K562 (cell line): ENCODE results near the gene FOSL2. TPM values are rescaled to one million over a fixed set of nuclear protein-coding genes. Genes with fewer than 3 reads are reported as not detected.

ENCODE experiments used
- ATAC-seq: fragments of 200-7000 bp; cut with Tn5 transposase; 3 replicates; pipeline ENCODE4 v1.9.1; 2020; ENCODE audit warnings: moderate library complexity
- BruUV-seq: library from RNA; stranded (reverse); fragments of 400-500 nt; replicated peaks from 2 replicates; lab custom pipeline; 2021; lab: Mats Ljungman, UMichigan
- CTCF ChIA-PET: fragments of 300-600 bp; formaldehyde crosslinking; extraction: SDS; loops from one replicate; lab custom pipeline; 2021; ENCODE audit warnings: low intra/inter-chr PET ratio; lab: Yijun Ruan, JAX
- POLR2A ChIA-PET: fragments of 300-600, 350-650 bp; sonication (Branson Sonifier 250); formaldehyde crosslinking; extraction: SDS; loops from one replicate; lab custom pipeline; 2021; ENCODE audit warnings: antibody characterized with exemption, inconsistent platforms; lab: Yijun Ruan, JAX
- DNase-seq, 4 experiments: peaks; one replicate each; pipeline versions ENCODE4 v3.0.0 to v3.0.0-alpha.2; 2011 to 2018; ENCODE audit warnings: low spot score in 3 of 4, mixed read lengths in 3 of 4; ENCODE audit errors: extremely low read depth in 1 of 4
- FAIRE-seq: peaks from 2 replicates; lab custom pipeline; 2011; peaks lifted over from hg19 to GRCh38; lab: Jason Lieb, UNC
- H2AFZ ChIP-seq: 2 replicates; pipeline ENCODE4 v1.6.0; 2011; ENCODE audit warnings: low read depth, low read length, control low read depth, inconsistent platforms
- H3K27ac ChIP-seq: fragments of 200-600 bp; 3 replicates; pipeline ENCODE4 v1.8.0; 2011; ENCODE audit warnings: low read depth, mild to moderate bottlenecking, control low read depth, inconsistent platforms, low read length, moderate library complexity, mixed read lengths; ENCODE audit errors: extremely low read depth
- H3K27me3 ChIP-seq, 2 experiments: fragments of 300-600 bp in 1 of 2; 2 replicates in 1 of 2; 3 replicates in 1 of 2; pipeline versions ENCODE4 v1.6.0 to v1.8.0; 2011; ENCODE audit warnings: inconsistent platforms in 2 of 2, low read length in 2 of 2, mild to moderate bottlenecking in 1 of 2, mixed read lengths in 1 of 2, moderate library complexity in 1 of 2; ENCODE audit not compliant: control insufficient read depth in 2 of 2, insufficient read depth in 2 of 2
- H3K36me3 ChIP-seq: fragments of 300-600 bp; 3 replicates; pipeline ENCODE4 v1.8.0; 2011; ENCODE audit warnings: mild to moderate bottlenecking, low read length, inconsistent platforms; ENCODE audit not compliant: control insufficient read depth, insufficient read depth
- H3K4me1 ChIP-seq, 2 experiments: fragments of 200-600 bp in 1 of 2; replicated peaks in 1 of 2; 2 replicates in 1 of 2; 3 replicates in 1 of 2; pipeline versions ENCODE4 v1.5.1 to v1.8.0; 2011; ENCODE audit warnings: inconsistent platforms in 2 of 2, low read length in 2 of 2, mild to moderate bottlenecking in 1 of 2, mixed read lengths in 1 of 2, moderate library complexity in 1 of 2; ENCODE audit not compliant: control insufficient read depth in 2 of 2, insufficient read depth in 2 of 2
- H3K4me2 ChIP-seq: 2 replicates; pipeline ENCODE4 v1.6.1; 2011; ENCODE audit warnings: low read length, control low read depth, inconsistent platforms, mixed read lengths; ENCODE audit not compliant: insufficient read depth
- H3K4me3 ChIP-seq: fragments of 200-600 bp; sonication (generic), shearing (Covaris generic); 2 replicates; pipeline ENCODE4 v1.5.1; 2016; ENCODE audit warnings: control low read depth, inconsistent platforms
- H3K79me2 ChIP-seq: fragments of 200-600 bp; 3 replicates; pipeline ENCODE4 v1.8.0; 2011; ENCODE audit warnings: low read length, inconsistent platforms; ENCODE audit not compliant: control insufficient read depth, insufficient read depth
- H3K9ac ChIP-seq, 2 experiments: 2 replicates each; pipeline versions ENCODE4 v1.6.0 to v1.6.1; 2011; ENCODE audit warnings: low read depth in 2 of 2, low read length in 2 of 2, control low read depth in 1 of 2, inconsistent platforms in 1 of 2, mild to moderate bottlenecking in 1 of 2, mixed read lengths in 1 of 2; ENCODE audit not compliant: insufficient read depth in 1 of 2
- H3K9me1 ChIP-seq: one replicate; pipeline ENCODE4 v1.6.0; 2011; ENCODE audit warnings: inconsistent platforms, mild to moderate bottlenecking, low read length, moderate library complexity; ENCODE audit not compliant: control insufficient read depth, insufficient read depth
- H3K9me3 ChIP-seq: replicated peaks from 2 replicates; pipeline ENCODE4 v1.5.1; 2011; ENCODE audit warnings: low read depth, low read length, inconsistent platforms; ENCODE audit not compliant: control insufficient read depth, insufficient read depth
- H4K20me1 ChIP-seq: replicated peaks from 2 replicates; pipeline ENCODE4 v1.6.1; 2011; ENCODE audit warnings: low read length, inconsistent platforms, mixed read lengths; ENCODE audit not compliant: control insufficient read depth, insufficient read depth
- CBX1 ChIP-seq: sonication (generic); IDR thresholded peaks from 2 replicates; pipeline ENCODE4 v1.6.1; 2016; ENCODE audit warnings: antibody characterized with exemption, low read depth, mild to moderate bottlenecking
- CLOCK ChIP-seq: fragments of 250-450 bp; sonication (Bioruptor Pico); IDR thresholded peaks from 2 replicates; pipeline ENCODE4 v1.4.0; 2020; ENCODE audit warnings: mild to moderate bottlenecking, moderate library complexity, borderline replicate concordance
- KLF10 ChIP-seq: fragments of 250-450 bp; sonication (Bioruptor Pico); IDR thresholded peaks from 2 replicates; pipeline ENCODE4 v1.6.1; 2021; ENCODE audit warnings: matching md5 sums
- KLF16 ChIP-seq: IDR thresholded peaks from 2 replicates; pipeline ENCODE4 v1.6.1; 2016; ENCODE audit warnings: antibody characterized with exemption
- NFIX ChIP-seq: fragments of 250-450 bp; sonication (Bioruptor Pico); IDR thresholded peaks from 2 replicates; pipeline ENCODE4 v1.4.0; 2020; ENCODE audit warnings: low read depth, mild to moderate bottlenecking, moderate library complexity
- SNIP1 ChIP-seq: fragments of 450-650 bp; IDR thresholded peaks from 2 replicates; pipeline ENCODE4 v1.7.1; 2017; ENCODE audit warnings: low read depth, mild to moderate bottlenecking
- ZBTB7A ChIP-seq: IDR thresholded peaks from 2 replicates; pipeline ENCODE4 v1.6.1; 2011; ENCODE audit warnings: low read depth, mild to moderate bottlenecking, low read length, moderate library complexity, borderline replicate concordance; ENCODE audit not compliant: control insufficient read depth
- ZNF436 ChIP-seq: fragments of 250-450, 450-650 bp; sonication (Bioruptor Pico); formaldehyde crosslinking; IDR thresholded peaks from 2 replicates; pipeline ENCODE4 v1.7.0; 2020; ENCODE audit warnings: mild to moderate bottlenecking
- ZNF57 ChIP-seq: fragments of 450-650 bp; formaldehyde crosslinking; IDR thresholded peaks from 2 replicates; pipeline ENCODE4 v1.4.0; 2020; ENCODE audit warnings: mild to moderate bottlenecking, moderate library complexity
- ZNF707 ChIP-seq: fragments of 250-450 bp; sonication (Bioruptor Pico); conservative IDR thresholded peaks from 2 replicates; pipeline ENCODE4 v1.8.0; 2022; ENCODE audit warnings: inconsistent platforms, mild to moderate bottlenecking, moderate library complexity
- in situ Hi-C: fragments of 300-500 bp; cut with MboI; formaldehyde crosslinking; loops from 4 replicates; pipeline ENCODE4 v1.15.0; 2018; ENCODE audit warnings: inconsistent platforms, mixed read lengths
- intact Hi-C: fragments of 100-400 bp; cut with micrococcal nuclease; formaldehyde crosslinking; loops from 2 replicates; pipeline ENCODE4 v1.14.2; 2022
- polyA plus RNA-seq, 8 experiments: library from polyadenylated mRNA; depleted of rRNA in 4 of 8; stranded (reverse) in 5 of 8; unstranded in 3 of 8; fragments of >200 nt; fragmentation: Nextera tagmentation in 2 of 8; fragmentation: Illumina TruSeq in 1 of 8; extraction: Ambion mirVana in 2 of 8; extraction: Trizol in 1 of 8; gene quantifications; 2 replicates each; pipeline versions ENCODE4 v1.2.1 to v1.2.3, GENCODE V29; 2011 to 2014; ENCODE audit warnings: inconsistent platforms in 1 of 8, missing spikeins in 1 of 8
- total RNA-seq, 7 experiments: library from RNA; depleted of rRNA in 6 of 7; stranded (reverse); fragments of >200 nt in 6 of 7; fragmentation: Illumina TruSeq in 2 of 7; extraction: Trizol in 2 of 7; gene quantifications; 2 replicates each; pipeline versions ENCODE4 v1.2.1 to v1.2.3, GENCODE V29; 2011 to 2021; ENCODE audit warnings: low replicate concordance in 1 of 7
- TF ChIP-seq, protein P1 (sequence below): fragments of 450-650 bp; IDR thresholded peaks from 2 replicates; pipeline ENCODE4 v1.6.1; 2016; ENCODE audit warnings: antibody characterized with exemption
- TF ChIP-seq, protein P2 (sequence below): sonication (generic); formaldehyde crosslinking; IDR thresholded peaks from 2 replicates; pipeline ENCODE4 v1.8.1; 2022; ENCODE audit warnings: missing genetic modification reagents

FOSL2 gene
- total and polyA plus RNA-seq, 9 of the 15 experiments (the other 6 are each of a cell fraction or from before 2014, with no cell fraction given) = 0.04 to 2.9 (median 0.80) TPM

DNA sequence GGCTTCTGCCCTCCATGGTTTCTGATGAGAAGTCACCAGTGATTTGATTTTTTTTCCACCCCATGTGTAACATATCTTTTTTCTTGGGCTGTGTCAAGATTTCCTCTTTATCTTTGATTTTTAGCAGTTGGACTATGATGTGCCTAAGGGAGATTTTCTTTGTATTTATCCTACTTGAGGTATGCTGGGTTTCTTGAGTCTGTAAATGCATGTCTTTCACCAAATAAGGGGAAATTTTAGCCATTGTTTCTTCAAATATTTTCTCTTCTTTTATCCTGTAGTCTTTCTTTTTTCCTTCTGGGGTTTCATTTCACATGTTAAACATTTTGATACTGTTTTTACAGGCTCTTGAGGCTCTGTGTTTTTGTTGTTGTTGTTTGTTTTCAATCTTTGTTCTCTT lies 69.5 kb downstream of the FOSL2 start:
- Histone ChIP-seq H2AFZ (no peak overlapping the region), H3K9ac (no peak overlapping the region), H4K20me1 (no peaks in the 10 kb centered on the region), H3K36me3 (no peaks in the 10 kb centered on the region), H3K9me3 (no peaks in the 10 kb centered on the region), H3K4me3 (no peak overlapping the region), H3K27ac (no peak overlapping the region), H3K27me3 (peaks cover 0 to 15% of the 10 kb centered on the region in 2 experiments; a peak in 3 of 5 replicates), H3K79me2 (no peaks in the 10 kb centered on the region), H3K4me2 (no peak overlapping the region), H3K9me1 (no peaks in the 10 kb centered on the region), H3K4me1 (peaks cover 0 to 2% of the 10 kb centered on the region in 2 experiments; a peak in 1 of 5 replicates)
- intact Hi-C loops = no loop called here
- no TSS peak for BruUV-seq
- no peak for DNase-seq
- in situ Hi-C loops = no loop called here
- ATAC-seq = no peak
- ChIA-PET POLR2A (no interaction called here), CTCF (no interaction called here)
- TF ChIP-seq ZNF707 (CRISPR knock-in tag) = no peak
- no peak for TF ChIP-seq KLF10 (CRISPR knock-in tag)
- TF ChIP-seq ZNF57 = no peak
- TF ChIP-seq CLOCK (CRISPR knock-in tag) = no peak
- TF ChIP-seq NFIX (CRISPR knock-in tag) = no peak
- no peak for TF ChIP-seq CBX1
- TF ChIP-seq ZBTB7A = no peak
- TF ChIP-seq, protein P1, sequence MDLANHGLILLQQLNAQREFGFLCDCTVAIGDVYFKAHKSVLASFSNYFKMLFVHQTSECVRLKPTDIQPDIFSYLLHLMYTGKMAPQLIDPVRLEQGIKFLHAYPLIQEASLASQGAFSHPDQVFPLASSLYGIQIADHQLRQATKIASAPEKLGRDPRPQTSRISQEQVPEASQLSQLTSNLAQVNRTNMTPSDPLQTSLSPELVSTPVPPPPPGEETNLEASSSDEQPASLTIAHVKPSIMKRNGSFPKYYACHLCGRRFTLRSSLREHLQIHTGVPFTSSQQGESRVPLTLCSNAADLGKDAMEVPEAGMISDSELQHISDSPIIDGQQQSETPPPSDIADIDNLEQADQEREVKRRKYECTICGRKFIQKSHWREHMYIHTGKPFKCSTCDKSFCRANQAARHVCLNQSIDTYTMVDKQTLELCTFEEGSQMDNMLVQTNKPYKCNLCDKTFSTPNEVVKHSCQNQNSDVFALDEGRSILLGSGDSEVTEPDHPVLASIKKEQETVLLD = no peak
- no peak for TF ChIP-seq ZNF436 (CRISPR knock-in tag)
- TF ChIP-seq, protein P2, sequence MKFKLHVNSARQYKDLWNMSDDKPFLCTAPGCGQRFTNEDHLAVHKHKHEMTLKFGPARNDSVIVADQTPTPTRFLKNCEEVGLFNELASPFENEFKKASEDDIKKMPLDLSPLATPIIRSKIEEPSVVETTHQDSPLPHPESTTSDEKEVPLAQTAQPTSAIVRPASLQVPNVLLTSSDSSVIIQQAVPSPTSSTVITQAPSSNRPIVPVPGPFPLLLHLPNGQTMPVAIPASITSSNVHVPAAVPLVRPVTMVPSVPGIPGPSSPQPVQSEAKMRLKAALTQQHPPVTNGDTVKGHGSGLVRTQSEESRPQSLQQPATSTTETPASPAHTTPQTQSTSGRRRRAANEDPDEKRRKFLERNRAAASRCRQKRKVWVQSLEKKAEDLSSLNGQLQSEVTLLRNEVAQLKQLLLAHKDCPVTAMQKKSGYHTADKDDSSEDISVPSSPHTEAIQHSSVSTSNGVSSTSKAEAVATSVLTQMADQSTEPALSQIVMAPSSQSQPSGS = no peak
- TF ChIP-seq SNIP1 = no peak
- no peak for TF ChIP-seq KLF16
- no peak for FAIRE-seq
